Spinal cord (tissue), 10 donors: ENCODE measurements around the gene PSTPIP1. TPM values are rescaled to one million over a fixed set of nuclear protein-coding genes. Genes with fewer than 3 reads are reported as not detected.

Experiments used
- DNase-seq, 6 donors: peaks; one replicate each; pipeline versions ENCODE4 v3.0.0 to v3.0.0-alpha.2; 2013 to 2015; ENCODE audit warnings: low spot score in 6 of 6, low read depth in 4 of 6
- H3K27ac ChIP-seq: one replicate; pipeline ENCODE4 v1.5.1; 2013; ENCODE audit warnings: low read depth, low read length, control low read depth
- H3K27me3 ChIP-seq: one replicate; pipeline ENCODE4 v1.6.1; 2013; ENCODE audit warnings: low read length; ENCODE audit not compliant: control insufficient read depth, insufficient read depth
- H3K36me3 ChIP-seq: one replicate; pipeline ENCODE4 v1.6.1; 2013; ENCODE audit warnings: low read length; ENCODE audit not compliant: control insufficient read depth, insufficient read depth
- H3K4me1 ChIP-seq: one replicate; pipeline ENCODE4 v1.6.1; 2013; ENCODE audit warnings: low read length; ENCODE audit not compliant: control insufficient read depth, insufficient read depth
- H3K4me3 ChIP-seq: one replicate; pipeline ENCODE4 v1.5.1; 2013; ENCODE audit warnings: low read depth, low read length, control low read depth
- H3K9me3 ChIP-seq: one replicate; pipeline ENCODE4 v1.6.1; 2013; ENCODE audit warnings: low read length; ENCODE audit not compliant: control insufficient read depth, insufficient read depth
- WGBS: methylation state at CpG from one replicate; pipeline ENCODE4 v1.1.5; 2013; ENCODE audit warnings: missing lambda C conversion rate; ENCODE audit not compliant: insufficient coverage; 5-methylcytosine and 5-hydroxymethylcytosine counted together
- polyA plus RNA-seq, 2 donors: library from polyadenylated mRNA; unstranded; fragments of 120-200 nt; gene quantifications; one replicate each; pipeline ENCODE4 v1.2.1, GENCODE V29; 2013; ENCODE audit not compliant: insufficient read length in 2 of 2
- total RNA-seq, 2 donors: library from RNA; depleted of rRNA in 1 of 2; stranded (reverse); fragments of 120-200 nt in 1 of 2; fragments of >200 nt in 1 of 2; gene quantifications; one replicate each; pipeline versions ENCODE4 v1.2.3 to v1.2.4, GENCODE V29; 2013 to 2014
- donor health status: healthy.

The PSTPIP1 gene
- total and polyA plus RNA-seq, 4 donors = 1.4 to 3.3 (median 1.7) TPM

DNA sequence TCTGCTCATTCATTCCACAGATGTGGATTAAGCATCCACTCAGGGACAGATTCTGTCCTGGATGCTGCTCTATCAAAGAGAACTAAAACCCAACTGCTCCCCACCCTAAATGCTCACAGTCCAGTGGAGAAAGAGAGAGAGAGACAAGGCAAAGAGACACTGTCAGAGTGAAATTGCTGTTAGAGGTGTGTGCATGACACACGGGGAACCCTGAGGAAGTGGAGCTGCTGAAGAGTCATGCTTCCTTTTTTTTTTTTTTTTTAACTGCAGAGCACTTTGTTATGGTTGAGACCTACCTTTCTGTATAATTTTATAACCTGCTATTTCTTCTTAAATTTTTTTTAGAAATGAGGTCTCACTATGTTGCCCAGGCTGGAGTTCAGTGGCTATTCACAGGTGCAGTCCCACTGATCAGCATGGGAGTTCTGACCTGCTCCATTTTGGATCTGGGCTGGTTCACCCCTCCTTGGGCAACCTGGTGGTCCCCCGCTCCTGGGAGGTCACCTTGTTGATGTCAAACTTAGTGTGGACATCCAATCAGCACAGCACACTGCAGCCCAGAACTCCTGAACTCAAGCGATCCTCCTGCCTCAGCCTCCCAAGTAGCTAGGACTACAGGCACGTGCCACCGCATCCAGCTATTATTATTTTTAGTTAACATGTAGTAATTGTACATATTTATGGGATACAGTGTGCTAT, 18.2 kb upstream of the PSTPIP1 start:
- Histone ChIP-seq H3K27ac (no peak overlapping the region), H3K36me3 (no peaks in the 10 kb centered on the region), H3K4me1 (no peaks in the 10 kb centered on the region), H3K27me3 (no peaks in the 10 kb centered on the region), H3K4me3 (no peak overlapping the region), H3K9me3 (no peaks in the 10 kb centered on the region)
- WGBS = 100% methylated on average over 1 of the region's 5 CpGs
- DNase-seq = no peak

DNA sequence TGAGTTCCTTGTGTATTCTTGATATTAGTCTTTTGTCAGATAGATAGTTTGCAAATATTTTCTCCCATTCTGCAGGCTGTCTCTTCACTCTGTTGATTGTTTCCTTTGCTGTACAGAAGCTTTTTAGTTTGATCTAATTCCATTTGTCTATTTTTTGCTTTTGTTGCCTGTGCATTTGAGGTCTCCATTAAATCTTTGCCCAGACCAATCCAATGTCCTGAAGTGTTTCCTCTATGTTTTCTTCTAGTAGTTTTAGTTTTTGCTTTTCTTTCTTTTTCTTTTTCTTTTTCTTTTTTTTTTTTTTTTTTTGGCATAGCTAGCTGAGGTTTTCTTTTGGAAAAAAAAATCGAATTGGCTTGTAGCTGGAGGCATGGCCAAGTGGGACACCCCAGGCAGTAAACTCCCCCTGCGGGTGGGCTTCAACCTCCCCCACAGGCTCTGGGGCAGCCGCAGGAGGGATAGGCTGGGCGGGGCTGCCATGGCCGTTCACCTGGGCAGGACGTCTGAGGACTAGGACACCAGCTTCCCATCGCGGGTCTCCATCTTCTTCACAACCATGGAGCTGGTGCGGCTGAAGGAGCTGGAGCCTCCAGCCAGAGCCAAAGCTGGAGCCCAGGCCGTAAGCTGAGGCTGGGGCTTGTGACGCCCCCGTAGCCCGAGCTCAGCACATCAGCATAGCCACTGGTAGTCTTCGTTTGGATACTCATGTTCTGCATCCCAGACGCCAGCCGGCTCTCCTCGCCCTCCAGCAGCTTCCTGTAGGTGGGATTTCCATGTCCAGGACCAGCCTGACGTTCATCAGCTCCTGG, 16.2 kb upstream of the PSTPIP1 start:
- no peak for DNase-seq
- 96% methylated on average over 17 of the region's 18 CpGs for WGBS
- H3K36me3 ChIP-seq = no peaks in the 10 kb centered on the region
- no peak overlapping the region for H3K27ac ChIP-seq
- no peaks in the 10 kb centered on the region for H3K9me3 ChIP-seq
- H3K4me3 ChIP-seq = no peak overlapping the region
- H3K27me3 ChIP-seq = no peaks in the 10 kb centered on the region
- peaks cover 5% of the 10 kb centered on the region for H3K4me1 ChIP-seq

DNA sequence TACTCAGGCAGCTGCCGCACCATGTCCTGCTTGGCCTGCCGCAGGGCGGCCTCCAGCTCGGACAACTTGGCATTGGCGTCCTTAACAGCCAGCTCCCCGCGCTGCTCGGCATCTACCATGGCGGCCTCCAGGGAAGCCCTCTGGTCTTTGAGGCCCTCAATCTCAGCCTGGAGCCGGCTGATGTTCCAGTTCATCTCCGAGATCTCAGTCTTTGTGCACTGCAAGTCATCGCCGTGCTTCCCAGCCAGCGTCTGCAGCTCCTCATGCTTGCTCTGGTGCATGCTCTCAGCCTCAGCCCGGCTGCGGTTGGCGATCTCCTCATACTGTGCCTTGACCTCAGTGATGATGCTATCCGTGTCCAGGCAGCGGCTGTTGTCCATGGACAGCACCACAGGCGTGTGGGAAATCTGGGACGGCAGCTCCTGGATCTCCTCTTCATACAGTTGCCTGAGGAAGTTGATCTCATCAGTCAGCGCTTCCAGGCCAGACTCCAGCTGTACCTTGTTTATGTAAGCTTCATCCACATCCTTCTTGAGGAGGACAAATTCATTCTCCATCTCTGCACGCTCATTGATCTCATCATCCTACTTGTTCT, 15.5 kb upstream of the PSTPIP1 start:
- no peaks in the 10 kb centered on the region for H3K36me3 ChIP-seq
- no peaks in the 10 kb centered on the region for H3K27me3 ChIP-seq
- H3K9me3 ChIP-seq = no peaks in the 10 kb centered on the region
- WGBS = 92% methylated on average over 23 of the region's 23 CpGs
- no peak overlapping the region for H3K27ac ChIP-seq
- no peak overlapping the region for H3K4me3 ChIP-seq
- DNase-seq = no peak
- peaks cover 5% of the 10 kb centered on the region for H3K4me1 ChIP-seq

DNA sequence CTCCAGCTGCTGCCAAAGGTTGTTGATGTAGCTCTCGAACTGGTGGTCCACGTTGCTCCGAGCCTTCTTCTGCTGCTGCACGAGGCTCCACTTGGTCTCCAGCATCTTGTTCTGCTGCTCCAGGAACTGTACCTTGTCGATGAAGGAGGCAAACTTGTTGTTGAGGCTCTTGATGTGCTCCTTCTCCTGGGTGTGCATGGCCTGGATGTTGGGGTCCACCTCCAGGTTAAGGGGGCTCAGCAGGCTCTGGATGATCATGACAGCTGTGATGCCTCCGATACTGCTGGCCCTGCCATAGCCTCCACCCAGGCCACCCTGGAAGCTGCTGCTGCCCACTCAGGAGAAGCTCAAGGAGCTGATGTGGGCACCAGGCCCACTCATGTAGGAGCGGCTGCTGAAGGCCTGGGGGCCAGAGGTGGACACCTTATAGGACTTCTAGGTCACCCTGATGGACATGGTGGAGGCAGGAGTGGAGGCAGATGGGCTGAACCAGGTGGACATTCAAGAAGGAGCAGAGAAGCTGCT, 14.9 kb upstream of the PSTPIP1 start:
- no peak overlapping the region for H3K27ac ChIP-seq
- H3K36me3 ChIP-seq = no peaks in the 10 kb centered on the region
- 96% methylated on average over 7 of the region's 7 CpGs for WGBS
- peaks cover 5% of the 10 kb centered on the region for H3K4me1 ChIP-seq
- H3K9me3 ChIP-seq = no peaks in the 10 kb centered on the region
- no peaks in the 10 kb centered on the region for H3K27me3 ChIP-seq
- no peak for DNase-seq
- H3K4me3 ChIP-seq = no peak overlapping the region

DNA sequence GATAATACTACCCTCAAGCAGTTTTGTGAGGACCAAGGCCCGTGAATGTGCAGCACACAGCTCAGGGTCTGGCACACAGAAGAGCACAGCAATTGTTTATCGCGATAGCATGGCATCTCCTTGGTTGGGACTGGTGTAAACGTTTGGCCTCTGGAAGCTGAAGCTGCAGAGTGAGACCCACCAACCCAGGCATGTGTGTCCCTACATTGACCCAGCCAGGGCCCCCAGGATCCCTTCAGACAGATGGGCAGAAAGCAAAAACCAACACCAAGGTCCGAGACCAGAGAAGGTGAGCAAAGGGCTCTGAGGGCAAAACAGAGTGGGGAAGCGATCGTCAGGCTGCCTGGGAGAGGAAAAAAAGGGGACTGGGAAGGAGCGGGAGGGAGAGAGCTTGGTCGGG, 12.6 kb upstream of the PSTPIP1 start:
- Histone ChIP-seq H3K36me3 (no peaks in the 10 kb centered on the region), H3K9me3 (no peaks in the 10 kb centered on the region), H3K4me1 (peaks cover 5% of the 10 kb centered on the region), H3K4me3 (no peak overlapping the region), H3K27me3 (no peaks in the 10 kb centered on the region), H3K27ac (no peak overlapping the region)
- WGBS = 93% methylated on average over 9 of the region's 9 CpGs
- no peak for DNase-seq

DNA sequence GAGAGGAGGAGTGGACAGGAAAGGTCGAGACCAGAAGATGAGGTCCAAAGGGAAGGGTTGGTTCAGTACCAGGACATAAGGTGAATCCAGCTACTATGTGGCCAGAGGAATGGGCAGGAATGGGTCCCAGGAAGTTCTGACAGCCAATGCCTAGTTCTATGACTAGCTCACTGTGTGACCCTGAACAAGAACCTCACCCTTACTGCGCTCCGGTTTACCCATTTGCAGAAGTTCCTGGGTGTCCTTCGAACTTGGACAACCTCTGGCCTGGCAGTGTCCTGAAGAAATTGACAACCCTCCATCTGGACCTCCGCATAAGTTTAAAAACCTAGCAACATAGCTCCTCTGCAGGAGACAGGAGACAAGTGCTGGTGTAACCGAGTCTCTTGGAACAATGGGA, 12.2 kb upstream of the PSTPIP1 start:
- H3K4me3 ChIP-seq = no peak overlapping the region
- 94% methylated on average over 3 of the region's 6 CpGs for WGBS
- H3K27ac ChIP-seq = no peak overlapping the region

DNA sequence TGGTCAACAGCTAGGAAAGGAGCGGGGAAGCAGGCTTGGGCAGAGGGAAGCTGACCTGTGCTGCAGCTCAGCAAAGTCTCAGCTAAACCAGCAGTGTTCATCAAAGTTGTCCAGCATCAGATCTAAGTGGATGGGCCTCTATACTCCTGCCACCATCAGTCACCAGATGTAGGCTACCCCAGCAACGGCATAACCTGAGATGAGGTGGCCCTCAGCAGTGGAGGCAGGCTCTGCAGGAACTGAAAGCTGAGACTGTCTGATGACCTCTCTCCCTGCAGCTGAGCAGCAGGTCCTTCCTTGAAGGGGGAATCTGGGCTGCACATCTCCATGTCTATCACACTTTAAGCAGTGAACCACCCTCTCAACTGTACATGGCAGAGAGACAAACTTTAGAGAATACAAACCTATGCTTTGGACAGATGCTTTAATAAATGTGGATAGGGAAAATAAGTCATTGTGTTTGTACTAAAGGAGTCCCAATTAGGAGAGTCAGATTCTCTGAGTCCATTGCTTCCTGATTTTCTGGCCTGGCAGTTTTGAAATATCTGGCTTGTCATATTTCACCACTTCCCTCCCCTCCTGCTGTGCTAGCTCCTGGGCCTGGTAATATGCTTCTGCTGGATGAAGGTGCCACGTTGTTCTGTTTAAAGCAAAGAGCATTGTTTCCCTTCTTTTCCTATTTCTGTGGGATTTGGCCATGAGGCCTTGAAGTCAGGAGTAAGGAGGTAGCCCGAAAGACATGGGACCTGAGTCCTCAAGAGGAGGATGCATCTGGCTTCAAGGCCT, 11.1 kb upstream of the PSTPIP1 start:
- no peaks in the 10 kb centered on the region for H3K9me3 ChIP-seq
- no peak overlapping the region for H3K27ac ChIP-seq
- no peaks in the 10 kb centered on the region for H3K36me3 ChIP-seq
- H3K4me1 ChIP-seq = peaks cover 11% of the 10 kb centered on the region
- no peak for DNase-seq
- H3K4me3 ChIP-seq = no peak overlapping the region
- WGBS = 73% methylated on average over 4 of the region's 4 CpGs
- H3K27me3 ChIP-seq = no peaks in the 10 kb centered on the region

More for the DNA sequence above, 12.2 kb upstream of the PSTPIP1 start:
- Histone ChIP-seq H3K36me3 (no peaks in the 10 kb centered on the region), H3K4me1 (peaks cover 5% of the 10 kb centered on the region), H3K9me3 (no peaks in the 10 kb centered on the region), H3K27me3 (no peaks in the 10 kb centered on the region)
- no peak for DNase-seq

DNA sequence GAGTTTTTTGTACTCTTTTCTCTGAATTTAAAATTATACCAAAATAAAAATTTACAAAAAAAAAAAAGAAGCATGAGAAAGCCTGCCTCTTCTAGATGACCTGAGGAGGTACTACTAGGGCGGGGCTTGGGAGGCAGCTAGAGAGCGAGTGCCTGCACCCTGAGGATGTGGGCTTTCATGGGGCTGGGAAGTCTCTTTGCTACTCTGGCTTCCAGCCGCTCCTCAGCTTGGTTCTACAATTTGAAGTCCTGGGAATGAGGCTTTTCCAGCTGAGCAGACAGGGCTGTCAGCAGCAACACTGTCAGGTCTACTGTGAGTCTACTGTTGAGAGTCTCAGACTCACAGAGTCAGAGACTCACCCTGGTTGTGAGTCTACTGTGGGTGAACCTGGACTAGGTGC, 8.2 kb upstream of the PSTPIP1 start:
- Histone ChIP-seq H3K27ac (no peak overlapping the region), H3K9me3 (no peaks in the 10 kb centered on the region), H3K4me1 (peaks cover 18% of the 10 kb centered on the region), H3K36me3 (no peaks in the 10 kb centered on the region), H3K4me3 (no peak overlapping the region), H3K27me3 (no peaks in the 10 kb centered on the region)
- no peak for DNase-seq
- 93% methylated on average over 3 of the region's 3 CpGs for WGBS

DNA sequence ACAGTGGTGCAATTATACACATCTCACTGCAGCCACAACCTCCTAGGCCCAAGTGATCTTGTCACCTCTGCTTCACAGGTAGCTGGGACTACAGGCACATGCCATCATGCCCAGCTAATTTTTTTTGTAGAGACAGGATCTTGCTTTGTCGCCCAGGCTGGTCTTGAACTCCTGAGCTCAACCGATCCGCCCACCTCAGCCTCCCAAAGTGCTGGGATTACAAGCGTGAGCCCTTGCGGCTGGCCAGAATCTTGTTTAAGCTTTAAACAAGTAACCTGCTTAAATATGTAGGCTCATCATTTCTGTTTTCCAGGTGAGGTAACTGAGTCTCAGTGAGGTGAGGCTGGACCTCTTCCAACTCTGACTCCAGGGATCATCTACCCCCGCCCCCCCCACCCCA, 7.7 kb upstream of the PSTPIP1 start:
- no peaks in the 10 kb centered on the region for H3K27me3 ChIP-seq
- H3K4me3 ChIP-seq = no peak overlapping the region
- no peaks in the 10 kb centered on the region for H3K9me3 ChIP-seq
- no peak overlapping the region for H3K27ac ChIP-seq
- WGBS = 89% methylated on average over 3 of the region's 6 CpGs
- no peak for DNase-seq
- no peaks in the 10 kb centered on the region for H3K36me3 ChIP-seq
- H3K4me1 ChIP-seq = peaks cover 21% of the 10 kb centered on the region
